ENCODE results near the gene CDK7. TPM values are rescaled to one million over a fixed set of nuclear protein-coding genes. Genes with fewer than 3 reads are reported as not detected.
A peak's percentile ranks its signal among the peaks of the same experiment; 100 is the strongest.

CDK7 gene
- total and polyA plus RNA-seq, 9 of the 15 experiments (the other 6 are each of a cell fraction or from before 2014, with no cell fraction given): 41.7 to 143 (median 65.3) TPM

GRCh38 chr5:69217548-69218526 lies 16.8 kb upstream of the CDK7 start (continued):
- TF ChIP-seq HNRNPH1 (optimal IDR thresholded peaks at IDR 0.05; ENCODE audit: low read depth, low read length) (no peak), MAX (CRISPR knock-in tag; IDR thresholded peaks at IDR 0.05) (peak; percentile 63), MYC (IDR thresholded peaks at IDR 0.05; ENCODE audit: low read depth, low read length) (no peak), MYC (CRISPR knock-in tag; IDR thresholded peaks at IDR 0.05; ENCODE audit: borderline replicate concordance, low read depth) (no peak; the same call in 1 of the 2 replicates), AFF1 (IDR thresholded peaks at IDR 0.05; ENCODE audit: low read depth in 1 of 2, partially characterized antibody in 2 of 2) (peak in 1 of 2 experiments; percentile 5), ZNF77 (CRISPR knock-in tag; IDR thresholded peaks at IDR 0.05) (no peak), ZNF217 (CRISPR knock-in tag; IDR thresholded peaks at IDR 0.05) (no peak), EHMT2 (IDR thresholded peaks at IDR 0.05) (no peak), RAD21 (CRISPR knock-in tag; conservative IDR thresholded peaks at IDR 0.05 in 1 of 2, IDR thresholded peaks at IDR 0.05 in 1 of 2) (no peak), ZNF79 (CRISPR knock-in tag; IDR thresholded peaks at IDR 0.05; ENCODE audit: low read depth) (no peak), RBM34 (IDR thresholded peaks at IDR 0.05; ENCODE audit: borderline replicate concordance, insufficient read depth, low read length) (no peak), U2AF1 (optimal IDR thresholded peaks at IDR 0.05; ENCODE audit: low read depth, low read length) (no peak), RBM22 (IDR thresholded peaks at IDR 0.05; ENCODE audit: low read depth, low read length, poor library complexity, severe bottlenecking) (peak; percentile 72), NFIX (CRISPR knock-in tag; IDR thresholded peaks at IDR 0.05; ENCODE audit: low read depth) (no peak), UBTF (IDR thresholded peaks at IDR 0.05; ENCODE audit: borderline replicate concordance in 1 of 2, low read depth in 2 of 2, low read length in 2 of 2) (peak in 1 of 2 experiments; percentile 30; a peak in 1 of 4 replicates), SMAD3 (CRISPR knock-in tag; conservative IDR thresholded peaks at IDR 0.05) (no peak), TEAD4 (IDR thresholded peaks at IDR 0.05; ENCODE audit: low read length) (peak; percentile 10; the same call in 1 of the 2 replicates), TEAD4 (CRISPR knock-in tag; IDR thresholded peaks at IDR 0.05; ENCODE audit: borderline replicate concordance) (no peak)

Measured in K562 (cell line).